GM19324 (cell line): ENCODE data around the gene DIS3L.
A peak's percentile ranks its signal among the peaks of the same experiment; 100 is the strongest.
"Not testable (repeated sequence)": the region's sequence is repeated elsewhere in the genome, so short reads cannot be mapped to it uniquely, and the experiment has no call there.

Experiments
- ATAC-seq: cut with Tn5 transposase; IDR thresholded peaks from one replicate; pipeline ENCODE4 v1.9.1; 2021; ENCODE audit warnings: mild to moderate bottlenecking, moderate library complexity; ENCODE audit not compliant: unreplicated experiment, low FRiP score

The DIS3L gene

GRCh38 chr15:66306381-66306780 lies 13.0 kb downstream of the DIS3L start:
- ATAC-seq: no peak

- ATAC-seq: no peak
Measured at GRCh38 chr15:66308531-66308930, 15.2 kb downstream of the DIS3L start.

- ATAC-seq: no peak
Measured at GRCh38 chr15:66309828-66310227, 16.5 kb downstream of the DIS3L start.

- no peak for ATAC-seq
Measured at GRCh38 chr15:66310786-66311185, 17.4 kb downstream of the DIS3L start.

GRCh38 chr15:66312144-66312543 lies 18.8 kb downstream of the DIS3L start:
- ATAC-seq: no peak

GRCh38 chr15:66323312-66323928 lies 30.1 kb downstream of the DIS3L start:
- no peak for ATAC-seq

GRCh38 chr15:66326051-66326450 lies 32.7 kb downstream of the DIS3L start:
- ATAC-seq: no peak

- ATAC-seq: no peak
Measured at GRCh38 chr15:66327736-66328135, 34.4 kb downstream of the DIS3L start.

- no peak for ATAC-seq
Measured at GRCh38 chr15:66328771-66329170, 35.4 kb downstream of the DIS3L start.

GRCh38 chr15:66348530-66348929 lies 55.2 kb downstream of the DIS3L start:
- not testable (repeated sequence) for ATAC-seq

- ATAC-seq: peak; percentile 3
Measured at GRCh38 chr15:66356077-66356358, 62.6 kb downstream of the DIS3L start.

- peak; percentile 97 for ATAC-seq
Measured at GRCh38 chr15:66356359-66357236, 63.2 kb downstream of the DIS3L start, which contains the start of gene TIPIN. TIPIN (minus strand) TSS chr15:66356685; CDS start chr15:66352947, 3,738 bp downstream.

- ATAC-seq: no peak
Measured at GRCh38 chr15:66359740-66360139, 66.4 kb downstream of the DIS3L start.

GRCh38 chr15:66361745-66362460 lies 68.5 kb downstream of the DIS3L start:
- ATAC-seq: not testable (repeated sequence)

GRCh38 chr15:66362776-66363175 lies 69.4 kb downstream of the DIS3L start:
- no peak for ATAC-seq

- ATAC-seq: no peak
Measured at GRCh38 chr15:66364944-66365528, 71.7 kb downstream of the DIS3L start.

GRCh38 chr15:66369773-66370651 lies 76.6 kb downstream of the DIS3L start:
- ATAC-seq: no peak

GRCh38 chr15:66374179-66374578 lies 80.8 kb downstream of the DIS3L start:
- ATAC-seq: no peak

- ATAC-seq: no peak
Measured at GRCh38 chr15:66378814-66379430, 85.6 kb downstream of the DIS3L start.

- ATAC-seq: not testable (repeated sequence)
Measured at GRCh38 chr15:66381376-66381775, 88.0 kb downstream of the DIS3L start.
